HUES64 (cell line): ENCODE measurements around the gene SHBG.
"Not testable (repeated sequence)": the region's sequence is repeated elsewhere in the genome, so short reads cannot be mapped to it uniquely, and the experiment has no call there.

Experiments
- H3K27ac ChIP-seq: 2 replicates; pipeline ENCODE4 v1.7.0; 2013; ENCODE audit warnings: low read depth, low read length, inconsistent platforms
- H3K27me3 ChIP-seq: 2 replicates; pipeline ENCODE4 v1.6.1; 2013; ENCODE audit warnings: mild to moderate bottlenecking, low read length; ENCODE audit not compliant: insufficient read depth
- H3K36me3 ChIP-seq: 2 replicates; pipeline ENCODE4 v1.6.1; 2013; ENCODE audit warnings: mild to moderate bottlenecking, low read length; ENCODE audit not compliant: insufficient read depth
- H3K4me1 ChIP-seq: 2 replicates; pipeline ENCODE4 v1.6.1; 2013; ENCODE audit warnings: mild to moderate bottlenecking, low read length, moderate library complexity; ENCODE audit not compliant: insufficient read depth
- H3K4me3 ChIP-seq: 2 replicates; pipeline ENCODE4 v1.5.1; 2013; ENCODE audit warnings: mild to moderate bottlenecking, low read length, moderate library complexity
- H3K9ac ChIP-seq: 2 replicates; pipeline ENCODE4 v1.6.1; 2013; ENCODE audit warnings: mild to moderate bottlenecking, low read depth, low read length
- H3K9me3 ChIP-seq: 2 replicates; pipeline ENCODE4 v1.6.1; 2013; ENCODE audit warnings: low read depth, low read length; ENCODE audit not compliant: insufficient read depth
- WGBS: fragments of 150-250, 120-280 bp; methylation state at CpG from one replicate; pipeline ENCODE4 v1.1.7; 2013; ENCODE audit warnings: missing lambda C conversion rate; 5-methylcytosine and 5-hydroxymethylcytosine counted together

The SHBG gene

GRCh38 chr17:7614425-7615264 lies 15.3 kb upstream of the SHBG start, which contains the start of gene FXR2:
Gene FXR2 (minus strand): TSS chr17:7614897. CDS start chr17:7614532, 365 bp downstream.
- Histone ChIP-seq H3K4me1 (peaks cover 8% of the 10 kb centered on the region), H3K27ac (peak within 1 kb of the TSS; percentile 85; the same call in 1 of the 2 replicates), H3K9ac (peak within 1 kb of the TSS; percentile 79), H3K4me3 (peak within 1 kb of the TSS; percentile 77), H3K9me3 (no peaks in the 10 kb centered on the region), H3K27me3 (no peaks in the 10 kb centered on the region), H3K36me3 (peaks cover 20% of the 10 kb centered on the region)
- WGBS = under 1% methylated on average over 93 of the region's 93 CpGs

- H3K4me1 ChIP-seq = peaks cover 8% of the 10 kb centered on the region
- H3K9ac ChIP-seq = peak overlapping the region; percentile 24; the same call in 1 of the 2 replicates
- H3K4me3 ChIP-seq = peak overlapping the region; percentile 46
- no peaks in the 10 kb centered on the region for H3K9me3 ChIP-seq
- peak overlapping the region; percentile 47; the same call in 1 of the 2 replicates for H3K27ac ChIP-seq
- no peaks in the 10 kb centered on the region for H3K27me3 ChIP-seq
- WGBS = 14% methylated on average over 27 of the region's 28 CpGs
- peaks cover 17% of the 10 kb centered on the region for H3K36me3 ChIP-seq
Observed at GRCh38 chr17:7615265-7615747, 14.6 kb upstream of the SHBG start.

GRCh38 chr17:7618608-7619007 lies 11.3 kb upstream of the SHBG start:
- Histone ChIP-seq H3K27ac (no peak overlapping the region), H3K36me3 (no peaks in the 10 kb centered on the region), H3K9me3 (no peaks in the 10 kb centered on the region), H3K9ac (no peak overlapping the region), H3K27me3 (no peaks in the 10 kb centered on the region), H3K4me1 (peaks cover 2% of the 10 kb centered on the region; the same call in 1 of the 2 replicates), H3K4me3 (no peak overlapping the region)
- WGBS = 94% methylated on average over 4 of the region's 5 CpGs

- no peak overlapping the region for H3K4me3 ChIP-seq
- no peaks in the 10 kb centered on the region for H3K27me3 ChIP-seq
- no peak overlapping the region for H3K9ac ChIP-seq
- WGBS = 95% methylated on average over 8 of the region's 8 CpGs
- H3K27ac ChIP-seq = no peak overlapping the region
- peaks cover under 1% of the 10 kb centered on the region; the same call in 1 of the 2 replicates for H3K36me3 ChIP-seq
- H3K4me1 ChIP-seq = no peaks in the 10 kb centered on the region
- H3K9me3 ChIP-seq = no peaks in the 10 kb centered on the region
Observed at GRCh38 chr17:7620835-7621234, 9.1 kb upstream of the SHBG start.

- Histone ChIP-seq H3K36me3 (peaks cover 5% of the 10 kb centered on the region; the same call in 1 of the 2 replicates), H3K27ac (no peak overlapping the region), H3K4me1 (no peaks in the 10 kb centered on the region), H3K27me3 (no peaks in the 10 kb centered on the region), H3K9me3 (no peaks in the 10 kb centered on the region), H3K4me3 (no peak overlapping the region), H3K9ac (no peak overlapping the region)
- WGBS = 98% methylated on average over 5 of the region's 5 CpGs
Observed at GRCh38 chr17:7623661-7624060, 6.3 kb upstream of the SHBG start.

- H3K27ac ChIP-seq, H3K4me1 ChIP-seq, H3K4me3 ChIP-seq, H3K27me3 ChIP-seq, H3K9me3 ChIP-seq, H3K36me3 ChIP-seq, H3K9ac ChIP-seq: not testable (repeated sequence)
- 95% methylated on average over 16 of the region's 16 CpGs for WGBS
Observed at GRCh38 chr17:7625749-7626148, 4.2 kb upstream of the SHBG start.

GRCh38 chr17:7626307-7626706 lies 3.6 kb upstream of the SHBG start:
- H3K4me3 ChIP-seq = peak overlapping the region; percentile 71
- no peaks in the 10 kb centered on the region for H3K9me3 ChIP-seq
- 90% methylated on average over 7 of the region's 7 CpGs for WGBS
- no peaks in the 10 kb centered on the region for H3K27me3 ChIP-seq
- no peak overlapping the region for H3K9ac ChIP-seq
- H3K4me1 ChIP-seq = no peaks in the 10 kb centered on the region
- peaks cover 5% of the 10 kb centered on the region; the same call in 1 of the 2 replicates for H3K36me3 ChIP-seq
- no peak overlapping the region for H3K27ac ChIP-seq

- H3K4me3 ChIP-seq = peak overlapping the region; percentile 71
- peaks cover 5% of the 10 kb centered on the region; the same call in 1 of the 2 replicates for H3K36me3 ChIP-seq
- no peaks in the 10 kb centered on the region for H3K27me3 ChIP-seq
- peak overlapping the region; percentile 95 for H3K9ac ChIP-seq
- H3K9me3 ChIP-seq = no peaks in the 10 kb centered on the region
- H3K4me1 ChIP-seq = no peaks in the 10 kb centered on the region
- H3K27ac ChIP-seq = peak overlapping the region; percentile 99; the same call in 1 of the 2 replicates
- WGBS = 6% methylated on average over 5 of the region's 6 CpGs
Observed at GRCh38 chr17:7626956-7627249, 3.0 kb upstream of the SHBG start.

GRCh38 chr17:7627250-7628121 lies 2.4 kb upstream of the SHBG start, which contains the start of gene SAT2:
Gene SAT2 (minus strand): TSS chr17:7627821. CDS start chr17:7627635, 186 bp downstream.
- Histone ChIP-seq H3K9me3 (no peaks in the 10 kb centered on the region), H3K36me3 (peaks cover 5% of the 10 kb centered on the region; the same call in 1 of the 2 replicates), H3K4me1 (no peaks in the 10 kb centered on the region), H3K27ac (peak within 1 kb of the TSS; percentile 99), H3K27me3 (no peaks in the 10 kb centered on the region), H3K9ac (peak within 1 kb of the TSS; percentile 95), H3K4me3 (peak within 1 kb of the TSS; percentile 71)
- under 1% methylated on average over 53 of the region's 54 CpGs for WGBS

- 89% methylated on average over 11 of the region's 11 CpGs for WGBS
- Histone ChIP-seq H3K27ac (no peak overlapping the region), H3K27me3 (no peaks in the 10 kb centered on the region), H3K4me1 (peaks cover 8% of the 10 kb centered on the region; the same call in 1 of the 2 replicates), H3K9ac (no peak overlapping the region), H3K9me3 (no peaks in the 10 kb centered on the region), H3K36me3 (no peaks in the 10 kb centered on the region), H3K4me3 (no peak overlapping the region)
Observed at GRCh38 chr17:7631398-7632380, 1.8 kb downstream of the SHBG start.
